ENCODE measurements around the gene CSMD2. TPM values are rescaled to one million over a fixed set of nuclear protein-coding genes. Genes with fewer than 3 reads are reported as not detected.

Gene CSMD2
- total and polyA plus RNA-seq, 2 of the 4 experiments (the other 2 are of a cell fraction): under 0.01 to 0.36 TPM

GRCh38 chr1:33841494-33841893 lies 323.5 kb downstream of the CSMD2 start:
- intact Hi-C loops (cut with micrococcal nuclease) (no loop called here), dilution Hi-C loops (cut with HindIII; ENCODE audit: low sequenced_read_pairs, unreplicated experiment) (no loop called here), in situ Hi-C loops (cut with MboI; ENCODE audit: low sequenced_read_pairs) (no loop called here)
- H2BK120ac ChIP-seq (ENCODE audit: low read depth, low read length): no peak overlapping the region
- no peak overlapping the region for H2AK5ac ChIP-seq (ENCODE audit: low read depth, low read length)
- H4K91ac ChIP-seq (ENCODE audit: insufficient read depth, low read depth, low read length): no peak overlapping the region
- CTCF ChIA-PET: no interaction called here
- no CpG with 5 or more reads among the region's 1 CpG for WGBS, 2 experiments (ENCODE audit: extremely low coverage in 2 of 2, insufficient read length in 1 of 2)
- H3K4me3 ChIP-seq (ENCODE audit: insufficient read depth, low read depth, low read length): no peak overlapping the region
- no peak for TF ChIP-seq CTCF (conservative IDR thresholded peaks at IDR 0.05; ENCODE audit: low read depth, low read length)
- TF ChIP-seq POLR2A (IDR thresholded peaks at IDR 0.05; ENCODE audit: low read depth, low read length): no peak
- no peak for TF ChIP-seq NFE2L2 (IDR thresholded peaks at IDR 0.05; ENCODE audit: low read depth, low read length)
- no peak for TF ChIP-seq MXI1 (IDR thresholded peaks at IDR 0.05; ENCODE audit: borderline replicate concordance, low read depth, low read length)
- no peak for TF ChIP-seq MAFK (IDR thresholded peaks at IDR 0.05; ENCODE audit: low read depth, low read length)
- no peak for TF ChIP-seq RAD21 (IDR thresholded peaks at IDR 0.05; ENCODE audit: low read length)
- no peak for TF ChIP-seq BHLHE40 (IDR thresholded peaks at IDR 0.05; ENCODE audit: low read depth, low read length)
- no peak for TF ChIP-seq RFX5 (IDR thresholded peaks at IDR 0.05; ENCODE audit: low read depth, low read length)
- TF ChIP-seq FOS (IDR thresholded peaks at IDR 0.05; ENCODE audit: low read depth, low read length): no peak
- no peak for TF ChIP-seq MAZ (IDR thresholded peaks at IDR 0.05; ENCODE audit: borderline replicate concordance, low read depth, low read length)
- TF ChIP-seq CHD1 (IDR thresholded peaks at IDR 0.05; ENCODE audit: low read depth, low read length): no peak
- no peak overlapping the region for H2BK20ac ChIP-seq (ENCODE audit: low read depth, low read length)
- DNase-seq (no peak), ATAC-seq (ENCODE audit: low read depth) (no peak)
- H3K27ac ChIP-seq (ENCODE audit: insufficient read depth, low read length): no peak overlapping the region
- H3K9ac ChIP-seq (ENCODE audit: low read depth, low read length): no peak overlapping the region
- H3K4ac ChIP-seq (ENCODE audit: low read depth, low read length): no peak overlapping the region
- no peak overlapping the region for H3K18ac ChIP-seq (ENCODE audit: low read depth, low read length)
- H4K5ac ChIP-seq (ENCODE audit: low read depth, low read length): no peak overlapping the region
- H3K27me3 ChIP-seq (ENCODE audit: control insufficient read depth, insufficient read depth, low read length): no peaks in the 10 kb centered on the region
- no peaks in the 10 kb centered on the region for H3K4me1 ChIP-seq (ENCODE audit: control insufficient read depth, insufficient read depth, low read length)
- no peak overlapping the region for H2AFZ ChIP-seq (replicated peaks; ENCODE audit: low read length, poor library complexity)
- H3K4me2 ChIP-seq (ENCODE audit: low read depth, low read length): no peak overlapping the region
- no TSS peak for BruUV-seq (replicated peaks)
- H2BK15ac ChIP-seq (ENCODE audit: low read depth, low read length): no peak overlapping the region
- no peak overlapping the region for H2AK9ac ChIP-seq (replicated peaks; ENCODE audit: low read depth, low read length, poor library complexity)
- no peak overlapping the region for H3K14ac ChIP-seq (replicated peaks; ENCODE audit: low read depth, low read length)
- peaks cover 14% of the 10 kb centered on the region for H3K9me3 ChIP-seq (ENCODE audit: control insufficient read depth, insufficient read depth, low read length)
- H2BK5ac ChIP-seq (ENCODE audit: low read depth, low read length, poor library complexity, severe bottlenecking): no peak overlapping the region
- H4K20me1 ChIP-seq (ENCODE audit: insufficient read depth, low read length): no peaks in the 10 kb centered on the region
- H4K8ac ChIP-seq (ENCODE audit: low read depth in 2 of 2, low read length in 2 of 2): no peak overlapping the region
- H3K9me1 ChIP-seq (ENCODE audit: insufficient read depth, low read length): no peaks in the 10 kb centered on the region
- POLR2A ChIA-PET (ENCODE audit: unreplicated experiment): no interaction called here
- no peaks in the 10 kb centered on the region for H3K36me3 ChIP-seq (ENCODE audit: control insufficient read depth, insufficient read depth, low read length)
- no peaks in the 10 kb centered on the region for H3K79me1 ChIP-seq (ENCODE audit: low read depth in 1 of 2, low read length in 2 of 2)
- H3K56ac ChIP-seq (ENCODE audit: extremely low read depth, insufficient read depth, low read length): no peak overlapping the region
- H3K23ac ChIP-seq (ENCODE audit: low read depth, low read length): no peak overlapping the region
